GM08714 (cell line): ENCODE measurements around the gene CD2AP.
"Not testable (repeated sequence)": the region's sequence is repeated elsewhere in the genome, so short reads cannot be mapped to it uniquely, and the experiment has no call there.

Experiments used
- H3K4me3 ChIP-seq: fragments of 200-500 bp; sonication (Bioruptor generic); 2 replicates; pipeline ENCODE4 v1.5.1; 2014; ENCODE audit warnings: mild to moderate bottlenecking, low read length, inconsistent platforms
- ZNF274 ChIP-seq: IDR thresholded peaks from 2 replicates; pipeline ENCODE4 v1.6.1; 2012; ENCODE audit warnings: mild to moderate bottlenecking, low read depth, low read length

Gene CD2AP

DNA sequence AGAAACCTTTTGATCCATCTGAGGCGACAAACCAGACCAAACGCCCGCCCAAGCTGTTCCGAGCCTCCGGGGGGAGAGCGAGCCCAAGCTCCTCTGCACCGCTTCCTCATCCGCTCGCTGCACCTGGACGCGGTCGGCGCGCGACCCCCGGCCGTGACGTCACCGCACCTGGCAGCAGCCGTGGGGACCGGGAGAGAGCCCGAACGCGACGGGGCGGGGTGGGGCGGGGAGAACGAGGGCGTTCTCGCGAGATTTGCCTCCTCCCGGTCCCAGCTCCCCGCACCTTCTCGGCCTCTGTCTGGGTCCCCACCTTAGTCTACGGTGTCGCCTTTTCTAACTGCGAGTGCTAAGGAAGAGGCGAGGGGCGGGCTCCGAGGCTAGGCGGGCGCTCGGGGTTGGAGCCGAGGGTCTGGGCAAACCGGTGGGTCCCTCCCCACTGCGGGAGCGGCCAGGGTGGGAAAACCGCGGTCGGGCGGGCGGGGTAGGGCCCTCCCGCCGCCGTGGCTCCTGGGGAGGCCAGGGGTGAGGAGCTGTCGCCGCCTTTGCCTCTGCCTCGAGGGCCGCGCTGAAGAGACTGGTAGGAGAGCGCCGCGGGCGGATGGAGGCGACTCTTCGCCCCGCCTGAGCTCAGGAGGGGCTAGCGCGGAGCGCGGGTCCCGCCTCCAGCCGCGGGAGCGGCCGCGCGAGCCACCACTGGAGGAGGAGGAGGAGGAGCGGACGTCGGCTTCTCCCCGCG, at the start of gene CD2AP:
Gene CD2AP, plus strand, starts transcription at position 293 of the 736 bp plus-strand sequence. CDS start 456 bp downstream, outside the sequence.
- TF ChIP-seq ZNF274, result no peak
- peak within 1 kb of the TSS; percentile 99 for H3K4me3 ChIP-seq

DNA sequence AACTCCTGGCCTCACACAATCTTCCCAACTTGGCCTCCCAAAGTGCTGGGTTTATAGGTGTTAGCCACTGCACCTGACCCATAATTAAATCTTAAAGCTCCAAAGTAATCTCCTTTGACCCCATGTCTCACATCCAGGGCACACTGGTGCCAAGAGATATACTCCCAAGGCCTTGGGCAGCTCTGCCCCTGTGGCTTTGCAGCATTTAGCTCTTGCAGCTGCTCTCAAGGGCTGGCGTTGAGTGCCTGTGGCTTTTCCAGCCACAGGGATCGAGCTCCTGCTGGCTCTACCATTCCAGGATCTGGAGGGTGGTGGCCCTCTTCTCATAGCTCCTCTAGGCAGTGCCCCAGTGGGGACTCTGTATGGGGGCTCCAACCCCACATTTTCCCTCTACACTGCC, 49.3 kb upstream of the CD2AP start:
- TF ChIP-seq ZNF274, result no peak
- H3K4me3 ChIP-seq, result no peak overlapping the region

GRCh38 chr6:47428746-47429664, 48.6 kb upstream of the CD2AP start:
- H3K4me3 ChIP-seq, result no peak overlapping the region

GRCh38 chr6:47434372-47435253, 43.0 kb upstream of the CD2AP start:
- no peak overlapping the region for H3K4me3 ChIP-seq
- TF ChIP-seq ZNF274, result no peak

More at GRCh38 chr6:47428746-47429664, 48.6 kb upstream of the CD2AP start:
- TF ChIP-seq ZNF274, result no peak

DNA sequence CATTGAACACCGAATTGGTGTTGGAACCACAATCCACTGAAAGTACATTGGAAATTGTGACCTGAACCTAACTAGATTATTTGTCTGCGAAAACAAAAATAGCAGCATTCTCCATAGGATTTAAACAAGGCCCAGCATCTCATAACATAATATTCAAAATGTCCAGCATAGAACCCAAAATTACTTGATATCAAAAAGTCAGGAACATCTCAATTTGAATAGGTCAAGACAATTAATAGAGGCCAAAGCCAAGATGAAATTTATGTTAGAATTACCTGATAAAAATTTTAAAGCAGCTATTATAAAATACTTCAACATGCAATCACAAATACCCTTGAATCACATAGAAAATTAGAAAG, 42.4 kb upstream of the CD2AP start:
- no peak for TF ChIP-seq ZNF274
- no peak overlapping the region for H3K4me3 ChIP-seq

DNA sequence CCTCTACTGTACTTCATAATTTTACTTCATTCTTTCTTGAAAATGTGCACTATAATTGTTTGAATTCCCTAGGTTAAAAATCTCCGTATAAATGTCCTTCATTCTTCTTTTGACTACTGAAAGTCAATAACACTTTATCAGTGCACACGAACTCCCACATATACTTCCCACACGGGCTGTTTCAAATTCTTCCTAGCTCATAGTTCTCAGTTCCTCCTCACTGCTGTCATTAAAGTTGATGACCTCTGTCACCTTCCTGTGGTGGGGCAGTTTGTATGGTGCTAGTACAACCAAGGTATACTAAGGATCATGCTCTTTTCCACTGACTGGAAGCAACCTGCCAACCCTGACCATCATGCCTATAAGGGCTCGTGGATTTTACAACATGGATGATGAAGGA, 40.0 kb upstream of the CD2AP start:
- H3K4me3 ChIP-seq, result no peak overlapping the region
- TF ChIP-seq ZNF274, result no peak

- TF ChIP-seq ZNF274, result no peak
- H3K4me3 ChIP-seq, result peak overlapping the region; percentile 43; the same call in 1 of the 2 replicates
Observed at GRCh38 chr6:47438481-47439347, 38.9 kb upstream of the CD2AP start.

- H3K4me3 ChIP-seq, result peak overlapping the region; percentile 43; the same call in 1 of the 2 replicates
- TF ChIP-seq ZNF274, result no peak
Observed at GRCh38 chr6:47439348-47439668, 38.3 kb upstream of the CD2AP start.

- TF ChIP-seq ZNF274, result no peak
- no peak overlapping the region for H3K4me3 ChIP-seq
Observed at GRCh38 chr6:47440719-47441118, 36.9 kb upstream of the CD2AP start.

DNA sequence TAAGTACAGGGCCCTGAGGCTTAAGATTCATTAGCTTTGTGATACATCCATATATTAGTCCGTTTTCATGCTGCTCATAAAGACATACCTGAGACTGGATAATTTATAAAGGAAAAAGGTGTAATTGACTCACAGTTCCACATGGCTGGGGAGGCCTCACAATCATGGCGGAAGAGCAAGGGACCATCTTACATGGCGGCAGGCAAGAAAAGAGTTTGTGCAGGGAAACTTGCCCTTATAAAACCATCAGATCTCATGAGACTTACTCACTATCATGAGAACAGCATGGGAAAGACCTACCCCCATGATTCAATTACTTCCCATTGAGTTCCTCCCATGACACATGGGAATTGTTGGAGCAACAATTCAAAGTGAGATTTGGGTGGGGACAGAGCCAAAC, 32.6 kb upstream of the CD2AP start:
- H3K4me3 ChIP-seq, result not testable (repeated sequence)

- no peak for TF ChIP-seq ZNF274
- H3K4me3 ChIP-seq, result no peak overlapping the region
Observed at GRCh38 chr6:47446669-47447330, 30.8 kb upstream of the CD2AP start.

DNA sequence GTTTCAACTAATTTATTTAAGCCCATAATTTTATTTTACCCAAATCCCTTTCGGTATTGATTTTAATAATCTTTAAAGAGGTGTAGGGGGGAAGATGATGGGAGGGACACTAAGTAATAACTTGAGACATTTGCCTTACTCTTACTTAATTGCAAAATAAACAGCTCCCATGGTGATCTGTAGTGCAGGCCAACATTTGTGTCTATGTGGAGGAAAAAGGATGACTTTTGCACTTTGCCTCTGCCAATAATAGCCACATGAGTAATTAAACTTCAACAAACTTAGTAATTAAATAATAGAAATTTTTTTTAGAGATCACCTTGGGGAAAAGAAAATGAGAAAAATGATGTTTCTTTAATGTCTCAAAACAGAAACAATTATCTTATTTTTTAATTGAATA, 29.9 kb upstream of the CD2AP start:
- no peak overlapping the region for H3K4me3 ChIP-seq
- TF ChIP-seq ZNF274, result no peak

DNA sequence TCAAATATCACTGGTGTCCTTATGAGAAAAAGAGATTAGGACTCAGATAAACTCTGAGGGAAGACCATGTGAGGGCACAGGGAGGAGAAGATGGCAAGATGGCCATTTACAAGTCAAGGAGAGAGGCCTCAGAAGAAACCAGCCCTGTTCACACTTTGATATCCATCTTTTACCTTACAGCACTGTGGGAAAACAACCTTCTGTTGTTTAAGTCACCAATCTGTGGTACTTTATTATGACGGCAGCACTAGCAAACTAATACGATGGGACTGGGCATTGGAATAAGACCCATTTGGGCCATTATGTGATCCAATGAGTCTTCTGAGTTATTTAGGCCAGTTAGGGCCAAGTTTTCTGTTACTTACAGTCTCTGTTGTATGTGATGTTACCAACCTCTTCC, 26.4 kb upstream of the CD2AP start:
- H3K4me3 ChIP-seq, result no peak overlapping the region
- no peak for TF ChIP-seq ZNF274
